Measurements from ENCODE around the gene ACOX2.
A peak's percentile ranks its signal among the peaks of the same experiment; 100 is the strongest.

DNA sequence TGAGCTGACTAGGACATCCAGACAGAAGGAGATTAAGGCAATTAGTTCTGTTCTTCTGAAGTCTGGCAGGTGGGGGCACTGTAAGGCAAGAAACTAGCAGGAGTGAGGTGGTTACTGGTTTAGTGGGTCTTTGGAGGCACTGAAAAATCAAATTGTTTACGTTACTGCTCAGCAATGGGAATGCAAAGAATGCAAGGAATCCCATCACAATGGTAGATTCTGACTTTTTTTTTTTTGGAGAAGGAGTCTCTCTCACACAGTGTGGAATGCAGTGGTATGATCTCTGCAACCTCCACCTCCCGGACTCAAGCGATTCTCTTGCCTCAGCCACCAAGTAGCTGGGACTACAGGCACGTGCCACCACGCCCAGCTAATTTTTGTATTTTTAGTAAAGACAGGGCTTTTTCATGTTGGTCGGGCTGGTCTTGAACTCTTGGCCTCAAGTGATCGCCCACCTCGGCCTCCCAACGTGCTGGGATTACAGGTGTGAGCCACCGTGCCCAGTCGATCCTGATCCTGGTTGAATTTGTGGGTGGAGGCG lies 23.9 kb upstream of the ACOX2 start:
- TF ChIP-seq, protein P1, sequence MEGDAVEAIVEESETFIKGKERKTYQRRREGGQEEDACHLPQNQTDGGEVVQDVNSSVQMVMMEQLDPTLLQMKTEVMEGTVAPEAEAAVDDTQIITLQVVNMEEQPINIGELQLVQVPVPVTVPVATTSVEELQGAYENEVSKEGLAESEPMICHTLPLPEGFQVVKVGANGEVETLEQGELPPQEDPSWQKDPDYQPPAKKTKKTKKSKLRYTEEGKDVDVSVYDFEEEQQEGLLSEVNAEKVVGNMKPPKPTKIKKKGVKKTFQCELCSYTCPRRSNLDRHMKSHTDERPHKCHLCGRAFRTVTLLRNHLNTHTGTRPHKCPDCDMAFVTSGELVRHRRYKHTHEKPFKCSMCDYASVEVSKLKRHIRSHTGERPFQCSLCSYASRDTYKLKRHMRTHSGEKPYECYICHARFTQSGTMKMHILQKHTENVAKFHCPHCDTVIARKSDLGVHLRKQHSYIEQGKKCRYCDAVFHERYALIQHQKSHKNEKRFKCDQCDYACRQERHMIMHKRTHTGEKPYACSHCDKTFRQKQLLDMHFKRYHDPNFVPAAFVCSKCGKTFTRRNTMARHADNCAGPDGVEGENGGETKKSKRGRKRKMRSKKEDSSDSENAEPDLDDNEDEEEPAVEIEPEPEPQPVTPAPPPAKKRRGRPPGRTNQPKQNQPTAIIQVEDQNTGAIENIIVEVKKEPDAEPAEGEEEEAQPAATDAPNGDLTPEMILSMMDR (conservative IDR thresholded peaks at IDR 0.05; ENCODE audit: low read length): peak; percentile 45
- no peak for TF ChIP-seq EZH2phosphoT487 (IDR thresholded peaks at IDR 0.05; ENCODE audit: borderline replicate concordance)
